HL-60 (cell line): ENCODE results near the gene COL23A1.

Experiments used
- DNase-seq, 2 experiments: peaks; one replicate each; pipeline ENCODE4 v3.0.0-alpha.2; 2010 to 2020; ENCODE audit warnings: low read depth in 1 of 2, low spot score in 1 of 2
- H3K27ac ChIP-seq: fragments of 250-450 bp; sonication (Bioruptor Pico); replicated peaks from 2 replicates; pipeline ENCODE4 v1.5.1; 2020; ENCODE audit warnings: mild to moderate bottlenecking, moderate library complexity
- H3K27me3 ChIP-seq: fragments of 250-450 bp; sonication (Bioruptor Pico); 2 replicates; pipeline ENCODE4 v1.5.1; 2021; ENCODE audit warnings: mild to moderate bottlenecking, moderate library complexity; ENCODE audit not compliant: insufficient read depth, poor library complexity, severe bottlenecking
- H3K4me3 ChIP-seq: replicated peaks from 2 replicates; pipeline ENCODE4 v1.5.1; 2011; ENCODE audit warnings: mild to moderate bottlenecking, control low read depth, low read length; ENCODE audit not compliant: insufficient read depth
- GABPA ChIP-seq: IDR thresholded peaks from 2 replicates; pipeline ENCODE4 v1.6.1; 2012; ENCODE audit warnings: low read depth
- POLR2AphosphoS5 ChIP-seq: IDR thresholded peaks from 2 replicates; pipeline ENCODE4 v1.6.1; 2012; ENCODE audit warnings: low read depth
- SPI1 ChIP-seq: IDR thresholded peaks from 2 replicates; pipeline ENCODE4 v1.6.1; 2012; ENCODE audit warnings: low read depth, mild to moderate bottlenecking, borderline replicate concordance
- TF ChIP-seq, protein P1 (sequence below): IDR thresholded peaks from one replicate; pipeline ENCODE4 v1.5.1; 2011; ENCODE audit warnings: low read length, control low read depth, inconsistent platforms; ENCODE audit not compliant: insufficient read depth
- TF ChIP-seq, protein P2 (sequence below): IDR thresholded peaks from 2 replicates; pipeline ENCODE4 v1.6.1; 2012; ENCODE audit warnings: low read depth; ENCODE audit not compliant: insufficient replicate concordance

Gene COL23A1

DNA sequence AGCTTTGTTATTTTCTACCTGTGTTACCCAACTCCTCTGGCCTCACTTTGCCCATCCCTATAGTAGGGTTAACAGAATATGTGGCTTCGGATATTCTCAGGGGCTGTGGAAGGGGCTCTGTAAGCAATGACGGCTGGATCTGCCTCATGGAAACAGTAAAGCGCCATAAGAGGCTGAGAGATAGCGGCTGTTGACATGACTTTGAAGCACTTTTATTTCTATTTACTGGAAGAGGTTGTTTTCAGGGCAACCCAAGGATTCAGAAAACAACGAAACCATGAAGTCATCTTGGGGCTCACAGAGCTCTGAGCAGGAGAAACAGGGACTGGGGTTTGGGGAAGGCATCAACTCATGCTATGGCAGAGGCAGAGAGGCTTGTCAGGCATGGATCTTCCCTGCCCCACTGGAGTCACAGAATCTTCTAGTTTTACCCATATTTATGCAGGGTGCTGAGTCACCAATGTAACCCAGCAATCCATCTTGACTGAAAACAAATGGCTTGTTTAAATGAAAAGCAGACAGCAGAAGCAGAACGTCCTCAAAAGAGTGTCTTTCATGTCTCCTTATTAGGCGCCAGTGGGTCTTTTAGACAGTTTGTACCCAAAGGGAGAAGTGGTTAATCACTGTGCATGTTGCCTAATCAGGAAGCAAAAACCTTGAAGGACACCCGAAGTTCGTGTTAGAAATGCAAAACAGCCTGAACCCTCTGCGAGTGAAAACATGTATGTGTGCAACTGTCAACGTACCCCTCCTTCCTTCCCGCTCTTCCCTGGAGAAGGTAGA, 113.0 kb downstream of the COL23A1 start:
- Histone ChIP-seq H3K27me3 (no peaks in the 10 kb centered on the region), H3K27ac (peak overlapping the region; percentile 94), H3K4me3 (no peak overlapping the region)
- TF ChIP-seq SPI1 (peak; percentile 86), GABPA (no peak; the same call in 1 of the 2 replicates), POLR2AphosphoS5 (peak; percentile 61; the same call in 1 of the 2 replicates)
- TF ChIP-seq, protein P1, sequence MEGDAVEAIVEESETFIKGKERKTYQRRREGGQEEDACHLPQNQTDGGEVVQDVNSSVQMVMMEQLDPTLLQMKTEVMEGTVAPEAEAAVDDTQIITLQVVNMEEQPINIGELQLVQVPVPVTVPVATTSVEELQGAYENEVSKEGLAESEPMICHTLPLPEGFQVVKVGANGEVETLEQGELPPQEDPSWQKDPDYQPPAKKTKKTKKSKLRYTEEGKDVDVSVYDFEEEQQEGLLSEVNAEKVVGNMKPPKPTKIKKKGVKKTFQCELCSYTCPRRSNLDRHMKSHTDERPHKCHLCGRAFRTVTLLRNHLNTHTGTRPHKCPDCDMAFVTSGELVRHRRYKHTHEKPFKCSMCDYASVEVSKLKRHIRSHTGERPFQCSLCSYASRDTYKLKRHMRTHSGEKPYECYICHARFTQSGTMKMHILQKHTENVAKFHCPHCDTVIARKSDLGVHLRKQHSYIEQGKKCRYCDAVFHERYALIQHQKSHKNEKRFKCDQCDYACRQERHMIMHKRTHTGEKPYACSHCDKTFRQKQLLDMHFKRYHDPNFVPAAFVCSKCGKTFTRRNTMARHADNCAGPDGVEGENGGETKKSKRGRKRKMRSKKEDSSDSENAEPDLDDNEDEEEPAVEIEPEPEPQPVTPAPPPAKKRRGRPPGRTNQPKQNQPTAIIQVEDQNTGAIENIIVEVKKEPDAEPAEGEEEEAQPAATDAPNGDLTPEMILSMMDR = no peak
- TF ChIP-seq, protein P2, sequence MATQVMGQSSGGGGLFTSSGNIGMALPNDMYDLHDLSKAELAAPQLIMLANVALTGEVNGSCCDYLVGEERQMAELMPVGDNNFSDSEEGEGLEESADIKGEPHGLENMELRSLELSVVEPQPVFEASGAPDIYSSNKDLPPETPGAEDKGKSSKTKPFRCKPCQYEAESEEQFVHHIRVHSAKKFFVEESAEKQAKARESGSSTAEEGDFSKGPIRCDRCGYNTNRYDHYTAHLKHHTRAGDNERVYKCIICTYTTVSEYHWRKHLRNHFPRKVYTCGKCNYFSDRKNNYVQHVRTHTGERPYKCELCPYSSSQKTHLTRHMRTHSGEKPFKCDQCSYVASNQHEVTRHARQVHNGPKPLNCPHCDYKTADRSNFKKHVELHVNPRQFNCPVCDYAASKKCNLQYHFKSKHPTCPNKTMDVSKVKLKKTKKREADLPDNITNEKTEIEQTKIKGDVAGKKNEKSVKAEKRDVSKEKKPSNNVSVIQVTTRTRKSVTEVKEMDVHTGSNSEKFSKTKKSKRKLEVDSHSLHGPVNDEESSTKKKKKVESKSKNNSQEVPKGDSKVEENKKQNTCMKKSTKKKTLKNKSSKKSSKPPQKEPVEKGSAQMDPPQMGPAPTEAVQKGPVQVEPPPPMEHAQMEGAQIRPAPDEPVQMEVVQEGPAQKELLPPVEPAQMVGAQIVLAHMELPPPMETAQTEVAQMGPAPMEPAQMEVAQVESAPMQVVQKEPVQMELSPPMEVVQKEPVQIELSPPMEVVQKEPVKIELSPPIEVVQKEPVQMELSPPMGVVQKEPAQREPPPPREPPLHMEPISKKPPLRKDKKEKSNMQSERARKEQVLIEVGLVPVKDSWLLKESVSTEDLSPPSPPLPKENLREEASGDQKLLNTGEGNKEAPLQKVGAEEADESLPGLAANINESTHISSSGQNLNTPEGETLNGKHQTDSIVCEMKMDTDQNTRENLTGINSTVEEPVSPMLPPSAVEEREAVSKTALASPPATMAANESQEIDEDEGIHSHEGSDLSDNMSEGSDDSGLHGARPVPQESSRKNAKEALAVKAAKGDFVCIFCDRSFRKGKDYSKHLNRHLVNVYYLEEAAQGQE = no peak
- peak; percentile 73 to 95 for DNase-seq

DNA sequence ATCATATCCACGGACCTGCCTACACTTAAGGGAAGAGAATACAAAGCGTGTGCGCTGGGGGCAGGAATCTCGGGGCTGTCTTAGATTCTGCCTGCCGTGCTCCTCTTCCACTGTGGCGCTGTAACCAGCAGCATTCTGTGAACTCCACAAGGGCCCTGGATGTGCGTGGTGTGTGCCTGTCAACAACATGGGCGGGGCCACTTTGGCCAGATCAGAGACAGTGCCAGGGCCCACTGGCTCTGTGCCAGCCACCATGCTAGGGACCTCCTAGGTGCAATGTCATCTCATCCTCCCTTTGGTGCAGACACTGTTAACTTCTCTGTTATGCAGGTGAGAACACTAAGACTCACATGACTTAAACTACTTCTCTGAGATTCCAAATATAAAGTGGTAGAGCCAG, 113.7 kb downstream of the COL23A1 start:
- Histone ChIP-seq H3K27me3 (no peaks in the 10 kb centered on the region), H3K27ac (peak overlapping the region; percentile 94), H3K4me3 (no peak overlapping the region)
- peak; percentile 56 to 70 for DNase-seq
- TF ChIP-seq, protein P1 = no peak
- peak; percentile 72 for TF ChIP-seq POLR2AphosphoS5

DNA sequence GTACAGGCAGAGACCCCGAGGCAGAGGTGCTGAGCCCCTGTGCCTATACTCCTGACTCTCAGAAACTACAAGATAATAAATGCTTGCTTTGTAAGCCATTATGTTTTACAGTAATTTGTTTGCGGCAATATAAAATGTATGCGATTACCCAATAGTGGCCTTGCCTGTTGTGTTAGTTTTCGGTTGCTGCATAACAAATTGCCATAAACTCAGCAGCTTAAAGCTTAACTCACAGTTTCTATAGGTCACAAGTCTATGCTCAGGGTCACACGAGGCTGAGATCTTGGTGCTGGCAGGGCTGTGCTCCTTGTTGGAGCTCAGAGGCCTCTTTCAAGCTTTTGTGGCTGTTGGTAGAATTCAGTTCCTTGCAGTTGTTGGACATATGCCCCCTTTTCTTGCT, 114.8 kb downstream of the COL23A1 start:
- peak overlapping the region; percentile 94 for H3K27ac ChIP-seq
- no peak overlapping the region for H3K4me3 ChIP-seq
- TF ChIP-seq, protein P2 = no peak
- TF ChIP-seq, protein P1 = no peak
- TF ChIP-seq POLR2AphosphoS5 (no peak), GABPA (no peak), SPI1 (no peak)
- H3K27me3 ChIP-seq = no peaks in the 10 kb centered on the region
- no peak for DNase-seq
